ENCODE measurements around the gene MED31. TPM values are rescaled to one million over a fixed set of nuclear protein-coding genes. Genes with fewer than 3 reads are reported as not detected.
"Not testable (repeated sequence)": the region's sequence is repeated elsewhere in the genome, so short reads cannot be mapped to it uniquely, and the experiment has no call there.

The MED31 gene
- total RNA-seq, 4 donors from 2014 or later, result 5.5 to 18.9 (median 12.5) TPM

GRCh38 chr17:6695565-6695964, 44.2 kb upstream of the MED31 start:
- WGBS, 2 donors, result 81 to 83% methylated on average over 4 to 6 of the region's 13 CpGs
- intact Hi-C loops (cut with DNase I), result no loop called here
- DNase-seq, result no peak

GRCh38 chr17:6695051-6695450, 43.6 kb upstream of the MED31 start:
- H3K36me3 ChIP-seq, result no peaks in the 10 kb centered on the region
- no peaks in the 10 kb centered on the region for H3K4me1 ChIP-seq
- TF ChIP-seq POLR2A (IDR thresholded peaks at IDR 0.05) (no peak), CTCF (IDR thresholded peaks at IDR 0.05) (no peak)
- no peak overlapping the region for H3K4me3 ChIP-seq
- DNase-seq, result no peak
- H3K27me3 ChIP-seq, result peaks cover 0 to 3% (median 0%) of the 10 kb centered on the region in 4 donors
- WGBS, 2 donors, result 86 to 91% methylated on average over 2 of the region's 2 CpGs
- no peaks in the 10 kb centered on the region for H3K9me3 ChIP-seq
- intact Hi-C loops (cut with DNase I), result no loop called here
- H3K27ac ChIP-seq, result no peak overlapping the region

More at GRCh38 chr17:6695565-6695964, 44.2 kb upstream of the MED31 start:
- Histone ChIP-seq H3K4me3 (no peak overlapping the region), H3K27me3 (peaks cover 0 to 3% (median 0%) of the 10 kb centered on the region in 4 donors), H3K4me1 (no peaks in the 10 kb centered on the region), H3K36me3 (no peaks in the 10 kb centered on the region), H3K27ac (no peak overlapping the region), H3K9me3 (no peaks in the 10 kb centered on the region)
- TF ChIP-seq POLR2A (IDR thresholded peaks at IDR 0.05) (no peak), CTCF (IDR thresholded peaks at IDR 0.05) (no peak)

GRCh38 chr17:6691958-6692357, 40.6 kb upstream of the MED31 start:
- H3K27me3 ChIP-seq; H3K36me3 ChIP-seq; DNase-seq; H3K9me3 ChIP-seq; H3K4me1 ChIP-seq; H3K27ac ChIP-seq; H3K4me3 ChIP-seq; intact Hi-C loops (cut with DNase I): not testable (repeated sequence)
- WGBS, 2 donors, result 72 to 77% methylated on average over 6 of the region's 6 CpGs

GRCh38 chr17:6691546-6691945, 40.1 kb upstream of the MED31 start:
- intact Hi-C loops (cut with DNase I), result no loop called here
- H3K27me3 ChIP-seq, result peaks cover 0 to 3% (median 0%) of the 10 kb centered on the region in 4 donors
- no peak overlapping the region for H3K27ac ChIP-seq
- WGBS, 2 donors, result 74 to 81% methylated on average over 3 of the region's 3 CpGs
- no peak for DNase-seq
- no peak overlapping the region for H3K4me3 ChIP-seq
- H3K9me3 ChIP-seq, result no peaks in the 10 kb centered on the region
- TF ChIP-seq POLR2A (IDR thresholded peaks at IDR 0.05) (no peak), CTCF (IDR thresholded peaks at IDR 0.05) (no peak)
- no peaks in the 10 kb centered on the region for H3K36me3 ChIP-seq
- no peaks in the 10 kb centered on the region for H3K4me1 ChIP-seq

GRCh38 chr17:6690641-6691040, 39.2 kb upstream of the MED31 start:
- no peak overlapping the region for H3K27ac ChIP-seq
- no peaks in the 10 kb centered on the region for H3K4me1 ChIP-seq
- intact Hi-C loops (cut with DNase I), result no loop called here
- H3K9me3 ChIP-seq, result no peaks in the 10 kb centered on the region
- no peak overlapping the region for H3K4me3 ChIP-seq
- no peak for DNase-seq
- no peaks in the 10 kb centered on the region for H3K36me3 ChIP-seq
- WGBS, 2 donors, result 86 to 92% methylated on average over 9 to 10 of the region's 11 CpGs
- TF ChIP-seq POLR2A (IDR thresholded peaks at IDR 0.05), result no peak
- TF ChIP-seq CTCF (IDR thresholded peaks at IDR 0.05), result no peak
- H3K27me3 ChIP-seq, result peaks cover 0 to 10% (median 0%) of the 10 kb centered on the region in 4 donors

- TF ChIP-seq POLR2A (IDR thresholded peaks at IDR 0.05) (no peak), CTCF (IDR thresholded peaks at IDR 0.05) (no peak)
- DNase-seq, result no peak
- Histone ChIP-seq H3K4me3 (no peak overlapping the region), H3K9me3 (no peaks in the 10 kb centered on the region), H3K27ac (no peak overlapping the region), H3K36me3 (no peaks in the 10 kb centered on the region), H3K4me1 (no peaks in the 10 kb centered on the region), H3K27me3 (peaks cover 0 to 18% (median 0%) of the 10 kb centered on the region in 4 donors)
- intact Hi-C loops (cut with DNase I), result no loop called here
- WGBS, 2 donors, result 87 to 88% methylated on average over 9 of the region's 9 CpGs
Measured at GRCh38 chr17:6688944-6689343, 37.5 kb upstream of the MED31 start.

Measured in esophagus squamous epithelium (tissue), 5 donors.